ENCODE results near the gene ADARB2.

Gene ADARB2

GRCh38 chr10:1492641-1493040, 244.7 kb downstream of the ADARB2 start:
- DNase-seq (ENCODE audit: low spot score): no peak

GRCh38 chr10:1491901-1492300, 245.4 kb downstream of the ADARB2 start:
- no peak for DNase-seq (ENCODE audit: low spot score)

GRCh38 chr10:1489801-1490200, 247.5 kb downstream of the ADARB2 start:
- no peak for DNase-seq (ENCODE audit: low spot score)

GRCh38 chr10:1488970-1489548, 248.3 kb downstream of the ADARB2 start:
- no peak for DNase-seq (ENCODE audit: low spot score)

GRCh38 chr10:1486841-1487687, 250.3 kb downstream of the ADARB2 start:
- no peak for DNase-seq (ENCODE audit: low spot score)

GRCh38 chr10:1485357-1485756, 252.0 kb downstream of the ADARB2 start:
- no peak for DNase-seq (ENCODE audit: low spot score)

GRCh38 chr10:1483826-1484225, 253.5 kb downstream of the ADARB2 start:
- DNase-seq (ENCODE audit: low spot score): no peak

- no peak for DNase-seq (ENCODE audit: low spot score)
Observed at GRCh38 chr10:1483246-1483645, 254.1 kb downstream of the ADARB2 start.

- DNase-seq (ENCODE audit: low spot score): no peak
Observed at GRCh38 chr10:1477578-1477977, 259.7 kb downstream of the ADARB2 start.

- DNase-seq (ENCODE audit: low spot score): no peak
Observed at GRCh38 chr10:1476455-1476803, 260.9 kb downstream of the ADARB2 start.

- DNase-seq (ENCODE audit: low spot score): no peak
Observed at GRCh38 chr10:1475771-1476454, 261.4 kb downstream of the ADARB2 start.

- no peak for DNase-seq (ENCODE audit: low spot score)
Observed at GRCh38 chr10:1475098-1475591, 262.2 kb downstream of the ADARB2 start.

- no peak for DNase-seq (ENCODE audit: low spot score)
Observed at GRCh38 chr10:1474376-1475097, 262.8 kb downstream of the ADARB2 start.

- DNase-seq (ENCODE audit: low spot score): no peak
Observed at GRCh38 chr10:1473874-1474273, 263.5 kb downstream of the ADARB2 start.

- DNase-seq (ENCODE audit: low spot score): no peak
Observed at GRCh38 chr10:1472178-1472958, 265.0 kb downstream of the ADARB2 start.

- DNase-seq (ENCODE audit: low spot score): no peak
Observed at GRCh38 chr10:1468811-1469210, 268.5 kb downstream of the ADARB2 start.

GRCh38 chr10:1467334-1468076, 269.8 kb downstream of the ADARB2 start:
- no peak for DNase-seq (ENCODE audit: low spot score)

GRCh38 chr10:1465993-1466764, 271.1 kb downstream of the ADARB2 start:
- DNase-seq (ENCODE audit: low spot score): no peak

- no peak for DNase-seq (ENCODE audit: low spot score)
Observed at GRCh38 chr10:1465418-1465911, 271.9 kb downstream of the ADARB2 start.

Measured in cerebellar cortex (tissue), 1 donor.